Amniotic stem cell (primary cell): Measurements from ENCODE around the gene DNAAF5.

Source experiments
- DNase-seq: peaks from one replicate; lab custom pipeline; 2025; lab: John Stamatoyannopoulos, UW

Gene DNAAF5

DNA sequence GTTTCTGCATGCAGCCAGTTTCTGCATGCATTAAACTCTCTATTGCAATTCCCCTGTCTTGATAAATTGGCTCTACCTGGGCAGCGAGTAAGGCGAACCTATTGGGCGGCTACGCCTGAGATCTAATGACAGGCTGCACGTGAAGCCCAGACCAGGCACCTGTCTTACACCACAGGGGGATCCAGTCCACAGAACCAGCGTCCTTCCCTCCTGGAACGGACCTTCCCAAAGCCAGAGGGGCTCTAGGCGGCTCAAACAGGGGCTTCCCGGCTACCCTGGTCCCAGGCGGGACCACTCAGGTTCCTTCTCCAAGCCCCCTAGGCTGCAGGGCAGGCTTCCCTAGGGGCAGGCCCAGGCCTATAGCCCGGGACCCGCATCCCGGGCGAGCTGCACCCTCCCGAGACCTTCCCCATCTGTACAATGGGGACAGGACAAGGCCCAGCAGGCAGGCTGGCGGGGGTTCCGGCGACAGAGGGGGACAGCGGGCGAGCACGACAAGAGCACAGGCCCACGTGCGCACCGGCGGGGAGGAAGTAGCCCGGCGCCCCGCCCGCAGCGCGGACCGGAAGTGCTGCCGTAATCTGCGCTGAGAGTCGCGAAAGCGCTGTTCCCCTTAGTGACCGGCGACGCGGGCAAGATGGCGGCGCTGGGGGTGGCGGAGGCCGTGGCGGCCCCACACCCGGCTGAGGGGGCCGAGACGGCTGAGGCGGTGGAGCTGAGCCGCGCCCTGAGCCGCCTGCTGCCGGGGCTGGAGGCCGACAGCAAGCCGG, at the start of gene DNAAF5:
TSS of gene DNAAF5 (plus strand) at position 616 of the 770 bp plus-strand sequence. CDS start at position 638, 22 bp downstream.
- peak; percentile 64 for DNase-seq

DNA sequence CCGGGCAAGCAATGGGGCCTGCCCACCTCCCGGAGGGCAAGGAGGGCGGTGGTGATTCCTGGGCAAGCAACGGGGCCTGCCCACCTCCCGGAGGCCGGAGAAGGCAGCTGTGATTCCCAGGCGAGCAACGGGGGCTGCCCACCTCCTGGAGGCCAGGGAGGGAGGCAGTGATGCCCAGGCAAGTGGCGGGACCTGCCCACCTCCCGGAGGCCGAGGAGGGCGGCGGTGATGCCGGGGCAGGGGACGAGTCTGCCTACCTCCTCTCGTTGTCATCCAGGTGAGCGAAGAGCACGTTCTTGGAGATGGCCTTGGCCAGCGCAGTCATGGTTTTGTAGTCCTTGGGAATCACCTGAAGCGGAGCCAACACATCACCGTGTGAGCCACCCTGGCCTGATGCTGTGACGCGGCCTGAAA, 49.5 kb upstream of the DNAAF5 start:
- DNase-seq = no peak

DNA sequence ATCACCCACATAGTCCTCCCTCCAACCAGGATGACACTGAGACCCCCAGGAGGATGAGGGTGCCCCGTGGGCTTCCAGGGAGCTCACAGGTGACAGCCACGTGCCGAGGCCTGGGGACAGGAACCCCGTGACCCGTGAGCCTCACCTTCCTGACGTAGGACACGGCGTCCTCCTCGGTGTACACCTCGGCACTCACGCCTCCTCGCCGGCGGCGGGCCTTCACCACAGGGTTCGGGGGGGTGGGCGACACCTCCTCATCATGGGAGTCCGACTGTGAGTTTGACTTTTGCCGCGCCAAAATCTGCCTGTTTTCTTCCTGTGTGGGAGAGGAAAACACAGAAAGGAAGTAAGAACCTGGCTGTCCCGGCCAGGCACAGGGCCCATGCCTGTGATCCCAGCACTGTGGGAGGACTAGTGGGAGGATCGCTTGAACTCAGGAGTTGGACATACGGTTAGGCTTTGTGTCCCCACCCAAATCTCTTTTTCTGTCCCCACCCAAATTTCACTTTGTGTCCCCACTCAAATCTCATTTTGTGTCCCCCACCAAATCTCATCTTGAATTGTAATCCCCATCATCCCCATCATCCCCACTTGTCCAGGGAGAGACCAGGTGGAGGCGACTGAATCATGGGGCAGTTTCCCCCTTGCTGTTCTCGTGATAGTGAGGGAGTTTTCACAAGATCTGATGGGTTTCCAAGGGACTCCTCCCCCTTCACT, 45.9 kb upstream of the DNAAF5 start:
- no peak for DNase-seq

DNA sequence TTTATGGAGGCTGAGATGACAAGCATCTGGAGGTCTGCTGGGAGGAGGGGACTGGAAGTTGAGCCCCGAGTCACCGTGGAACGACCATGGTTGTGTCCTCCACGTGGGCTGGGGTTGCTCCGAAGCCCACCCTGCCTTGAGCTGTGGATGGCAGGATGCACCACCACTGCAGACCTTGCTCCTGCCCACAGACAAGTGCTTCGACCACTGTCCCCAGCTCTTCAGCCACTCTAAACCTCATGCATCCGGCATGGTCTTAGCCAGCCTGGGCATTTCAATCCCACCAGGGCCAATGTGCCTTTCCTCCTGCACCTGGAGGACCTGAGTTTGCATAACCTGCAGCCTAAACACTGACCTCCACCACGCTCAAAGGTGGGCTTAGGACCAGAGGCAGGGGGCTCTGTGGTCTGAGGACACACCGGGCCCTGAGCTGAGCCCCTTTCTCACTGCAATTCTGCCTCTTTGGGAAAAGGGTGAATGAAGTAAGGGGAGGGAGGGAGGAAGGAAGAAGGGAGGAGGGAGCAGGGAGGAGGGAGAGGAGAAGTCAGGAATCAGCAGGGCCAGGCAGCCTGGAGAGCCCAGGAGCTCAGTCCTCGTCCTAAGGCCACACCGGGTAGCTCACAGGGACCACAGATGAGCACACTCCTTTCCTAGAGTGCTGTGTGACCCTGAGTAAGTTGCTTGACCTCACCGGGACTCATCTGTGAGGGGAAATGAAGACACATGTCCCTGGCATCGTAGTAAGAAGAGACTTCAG, 44.8 kb upstream of the DNAAF5 start:
- DNase-seq = no peak

DNA sequence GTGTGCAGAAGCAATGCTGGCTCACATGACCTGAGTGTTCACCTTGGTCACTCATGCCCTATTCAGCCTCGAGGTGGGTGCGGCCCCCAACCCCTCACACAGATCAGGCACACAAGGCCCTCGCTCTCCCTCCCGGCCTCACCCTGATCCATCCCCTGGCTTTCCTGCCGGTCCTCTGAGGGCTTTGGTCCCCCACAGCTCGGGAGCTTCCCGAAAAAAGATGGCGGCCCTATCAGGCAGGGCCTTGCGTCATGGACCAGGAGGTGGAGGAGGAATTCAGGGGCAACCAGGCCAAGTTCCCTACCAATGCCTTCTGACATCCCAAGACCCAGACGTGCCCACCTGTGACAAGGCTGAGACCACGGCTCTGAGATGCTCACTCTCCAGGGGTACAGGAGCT, 43.7 kb upstream of the DNAAF5 start:
- no peak for DNase-seq

DNA sequence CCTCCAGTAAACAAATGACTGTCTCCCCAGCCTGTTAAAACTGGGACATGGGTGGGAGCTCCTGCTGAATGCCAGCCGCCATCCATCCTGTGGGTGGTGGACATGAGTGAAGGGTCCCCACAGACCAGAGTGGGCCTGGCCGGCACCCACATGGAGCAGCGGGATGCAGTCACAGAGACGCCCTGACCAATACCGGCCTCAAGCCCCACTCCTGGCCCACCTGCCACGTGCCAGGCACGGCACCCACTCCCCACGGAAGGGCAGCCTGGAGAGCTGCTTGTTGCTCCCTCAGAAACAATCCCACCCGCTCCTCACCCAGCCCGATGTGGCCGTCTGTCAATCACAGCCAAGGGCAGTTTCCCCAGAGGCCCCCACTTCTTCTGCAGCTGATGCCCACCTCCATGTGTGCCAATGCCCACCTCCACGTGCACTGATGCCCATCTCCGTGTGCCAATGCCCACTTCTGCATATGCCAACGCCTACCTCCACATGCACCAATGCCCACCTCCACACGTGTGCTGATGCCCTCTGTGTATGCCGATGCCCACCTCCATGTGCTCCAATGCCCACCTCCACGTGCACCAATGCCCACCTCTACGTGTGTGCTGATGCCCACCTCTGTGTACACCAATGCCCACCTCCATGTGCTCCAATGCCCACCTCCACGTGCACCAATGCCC, 42.8 kb upstream of the DNAAF5 start:
- no peak for DNase-seq

DNA sequence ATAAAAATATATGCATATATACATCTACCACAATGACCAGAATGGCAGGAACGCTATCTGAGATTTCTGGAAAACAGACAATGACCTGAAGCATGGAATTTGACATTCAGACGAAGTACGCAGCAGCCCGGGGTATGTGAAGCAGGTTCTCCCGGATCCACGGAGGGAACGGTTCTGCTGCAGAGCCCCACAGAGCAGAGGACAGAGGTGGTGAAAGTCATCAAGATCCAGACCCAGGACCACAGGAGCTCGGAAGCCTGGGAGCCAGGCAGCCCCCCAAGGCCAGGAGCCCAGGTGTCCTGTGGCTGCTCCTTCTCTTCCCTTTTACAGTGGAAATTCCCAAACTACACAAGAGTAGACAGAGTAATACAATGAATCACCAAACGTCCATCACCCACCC, 42.1 kb upstream of the DNAAF5 start:
- no peak for DNase-seq

DNA sequence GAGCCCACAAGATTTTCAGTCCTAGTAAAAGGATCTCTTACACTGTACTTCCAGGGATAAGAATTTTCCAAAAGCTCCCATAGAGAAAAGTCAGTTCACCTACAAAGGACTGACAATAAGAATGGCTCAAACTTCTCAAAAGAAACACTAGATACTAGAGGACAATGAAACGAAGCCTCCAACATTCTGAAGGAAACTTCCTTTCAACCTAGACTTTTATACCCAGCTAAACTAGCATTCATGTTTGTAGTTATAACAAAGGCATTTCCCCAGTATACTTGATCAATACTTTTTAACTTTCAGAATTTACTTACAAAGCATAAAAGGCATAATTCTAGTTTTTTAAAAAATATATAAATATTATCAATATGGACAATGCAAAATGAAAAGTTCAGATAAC, 41.0 kb upstream of the DNAAF5 start:
- DNase-seq = no peak

DNA sequence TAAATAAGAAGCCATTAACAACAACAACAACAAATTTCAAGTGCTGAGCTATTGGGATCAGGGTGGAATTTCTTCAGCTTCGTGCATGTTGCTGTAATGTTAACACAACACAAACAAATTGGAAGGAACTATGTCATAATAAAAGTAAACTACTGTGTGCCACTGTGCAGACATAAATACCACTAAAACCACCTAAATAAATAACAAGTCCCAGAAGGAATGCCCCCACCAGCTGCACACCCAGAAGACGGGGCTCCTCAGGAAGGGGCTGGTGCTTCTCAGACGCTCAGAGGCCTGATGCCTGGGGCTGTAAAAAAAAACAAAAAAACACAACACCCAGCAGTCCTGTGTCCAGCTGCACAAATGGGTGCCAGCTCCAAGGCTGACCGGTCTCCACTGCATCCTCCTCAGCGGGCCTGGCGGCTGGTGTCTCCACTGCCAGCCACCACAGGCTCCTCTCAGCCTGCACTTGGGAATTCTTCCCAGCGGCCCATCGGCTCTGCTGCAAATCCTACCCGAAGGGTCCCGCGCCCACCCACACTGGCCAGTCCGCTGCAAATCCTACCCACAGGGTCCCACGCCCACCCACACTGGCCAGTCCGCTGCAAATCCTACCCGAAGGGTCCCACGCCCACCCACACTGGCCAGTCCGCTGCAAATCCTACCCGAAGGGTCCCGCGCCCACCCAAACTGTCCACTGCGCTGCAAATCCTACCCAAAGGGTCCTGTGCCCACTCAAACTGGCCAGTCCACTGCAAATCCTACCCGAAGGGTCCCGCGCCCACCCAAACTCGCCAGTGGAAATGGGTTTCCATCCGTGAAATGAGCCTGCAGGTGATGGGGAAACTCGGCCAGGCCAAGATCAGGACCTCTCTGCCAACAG, 35.8 kb upstream of the DNAAF5 start:
- DNase-seq = no peak

DNA sequence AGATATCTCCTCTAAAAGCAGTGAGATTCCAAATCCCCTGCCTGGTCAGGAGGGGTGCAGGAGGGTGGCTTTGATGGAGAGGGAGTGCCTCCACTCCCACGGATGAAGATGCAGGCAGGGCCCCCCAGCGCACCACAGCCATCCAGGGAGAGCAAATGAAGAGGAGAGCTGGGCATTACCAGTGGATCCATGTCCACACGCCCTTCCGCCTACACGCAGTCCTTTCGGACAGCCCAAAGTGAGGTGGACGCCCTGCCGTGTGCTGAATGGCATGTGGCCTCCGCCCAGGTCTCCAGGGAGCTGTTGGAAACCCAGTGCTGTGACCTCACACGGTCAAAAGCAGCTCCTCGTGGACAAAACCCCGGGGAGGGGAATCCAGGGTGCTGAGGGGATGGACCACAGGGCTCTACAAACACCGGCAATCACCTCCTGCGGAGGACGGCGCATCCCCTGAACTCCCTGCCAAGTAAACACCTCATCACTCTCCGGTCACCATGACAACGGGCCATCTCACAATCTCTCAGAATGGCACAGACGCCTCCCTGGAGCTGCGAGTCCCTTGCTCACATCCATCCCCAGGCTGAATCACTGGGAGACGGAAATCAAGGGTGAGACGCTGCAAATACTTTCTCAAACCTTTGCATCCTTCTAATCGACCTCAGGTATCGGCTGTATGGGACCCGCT, 35.0 kb upstream of the DNAAF5 start:
- DNase-seq = no peak

DNA sequence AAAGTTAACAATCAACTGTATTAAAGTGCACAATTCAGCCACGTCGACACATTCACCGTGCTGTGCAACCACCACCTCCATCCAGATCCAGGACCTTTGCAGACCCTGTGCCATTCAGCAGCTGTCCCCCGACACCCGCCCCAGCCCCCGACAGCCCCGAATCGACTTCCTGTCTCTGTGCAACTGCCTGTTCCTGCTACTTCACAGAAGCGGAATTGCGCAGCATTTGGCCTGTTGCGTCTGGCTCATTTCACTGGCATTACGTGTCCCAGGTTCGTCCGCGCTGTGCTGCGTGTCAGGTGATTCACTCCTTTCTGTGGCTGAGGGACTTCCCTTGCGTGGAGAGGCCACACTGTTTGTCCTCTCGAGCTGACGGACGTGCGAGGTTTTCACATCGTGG, 33.2 kb upstream of the DNAAF5 start:
- no peak for DNase-seq

DNA sequence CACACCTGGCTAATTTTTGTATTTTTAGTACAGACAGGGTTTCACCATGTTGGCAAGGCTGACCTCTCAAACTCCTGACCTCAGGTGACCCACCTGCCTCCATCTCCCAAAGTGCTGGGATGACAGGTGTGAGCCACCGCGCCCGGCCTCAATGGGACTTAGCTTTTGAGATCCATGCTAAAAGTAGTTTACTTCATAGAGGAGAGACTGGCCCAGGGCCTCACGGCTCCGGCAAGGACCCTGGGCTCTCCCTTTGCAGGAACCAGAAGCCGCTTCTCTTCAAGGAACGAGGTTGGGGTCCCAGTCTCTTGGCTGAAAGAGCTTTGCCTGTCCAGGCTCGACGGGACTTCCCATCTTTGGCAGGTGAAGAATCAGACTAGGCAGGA, 30.1 kb upstream of the DNAAF5 start:
- no peak for DNase-seq

DNA sequence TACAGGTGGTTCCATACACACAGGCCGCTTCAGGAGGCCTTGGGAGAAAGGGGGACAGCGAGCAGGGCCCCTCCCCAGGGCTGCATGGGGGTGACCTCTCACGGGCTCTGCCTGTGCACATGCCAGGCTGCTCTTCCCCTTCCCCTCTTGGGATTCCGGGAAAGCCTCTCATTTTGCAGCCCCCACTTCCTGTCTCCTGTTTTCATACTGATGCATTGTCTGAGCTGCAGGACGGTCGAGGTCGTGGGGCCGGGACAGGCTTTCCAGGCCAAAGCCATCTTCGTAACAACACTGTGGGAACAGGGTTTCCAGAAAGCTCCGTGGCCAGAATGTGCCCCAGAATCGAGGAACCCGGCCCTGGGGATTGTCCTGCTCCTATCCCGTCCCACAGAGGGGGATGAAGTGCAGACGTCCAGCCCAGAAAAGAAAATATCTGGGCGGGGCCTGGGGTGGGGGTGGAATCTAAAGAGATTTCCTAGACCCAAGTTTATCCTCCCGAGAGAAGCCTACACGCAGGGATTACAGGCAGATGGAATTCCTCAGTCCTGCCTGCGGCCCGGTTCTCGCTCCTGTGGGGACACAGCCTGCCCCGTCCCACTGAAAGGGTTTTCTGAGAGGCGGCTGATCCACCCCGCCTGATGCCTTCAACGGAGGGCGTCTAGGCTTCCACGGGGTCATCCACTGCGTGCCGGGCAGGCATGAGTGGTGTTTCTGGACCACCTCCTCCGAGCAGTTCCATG, 29.5 kb upstream of the DNAAF5 start:
- no peak for DNase-seq

DNA sequence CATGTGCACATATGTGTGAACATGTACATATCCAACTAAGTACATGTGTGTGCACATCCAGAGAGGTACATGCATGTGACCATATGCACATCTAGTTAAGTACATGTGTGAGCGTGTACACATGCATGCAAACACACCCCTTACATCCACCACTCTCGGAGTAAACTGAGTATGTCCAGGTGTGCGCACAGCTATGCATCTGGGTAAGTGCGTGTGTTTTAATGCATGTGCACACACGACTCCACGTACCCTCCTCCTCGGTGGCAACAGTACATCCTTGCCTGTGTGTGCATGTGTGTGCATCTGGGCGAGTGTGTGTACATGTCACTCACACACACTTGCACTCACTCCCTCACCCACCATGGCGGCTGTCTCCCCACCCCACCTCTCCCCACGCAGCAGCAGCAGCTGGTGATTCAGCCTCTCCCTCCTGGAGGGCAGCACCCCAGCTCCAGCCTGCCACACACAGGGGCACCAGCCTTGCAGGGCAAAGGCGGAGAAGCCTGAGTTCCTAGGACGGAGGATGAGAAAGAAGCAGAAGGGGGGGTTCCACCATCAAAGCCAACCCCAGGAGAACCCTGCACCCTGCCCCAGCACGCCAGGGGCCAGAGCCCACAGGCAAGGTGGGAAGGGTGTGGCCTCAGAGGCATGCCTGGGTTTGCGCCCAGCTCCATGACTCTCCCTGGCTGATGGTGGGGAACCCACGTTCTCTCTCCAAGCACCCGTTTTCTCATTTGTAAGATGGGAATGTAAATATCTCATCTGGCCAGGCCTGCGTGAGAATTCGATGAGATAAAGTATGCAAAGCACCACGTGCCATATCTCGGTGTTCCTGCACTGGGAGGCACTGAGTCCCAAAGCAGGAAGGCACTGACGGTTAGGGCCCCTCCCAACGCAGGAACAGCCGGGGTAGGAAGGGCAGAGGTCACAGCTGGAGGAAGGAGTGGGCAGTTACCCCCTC, 27.7 kb upstream of the DNAAF5 start:
- no peak for DNase-seq

DNA sequence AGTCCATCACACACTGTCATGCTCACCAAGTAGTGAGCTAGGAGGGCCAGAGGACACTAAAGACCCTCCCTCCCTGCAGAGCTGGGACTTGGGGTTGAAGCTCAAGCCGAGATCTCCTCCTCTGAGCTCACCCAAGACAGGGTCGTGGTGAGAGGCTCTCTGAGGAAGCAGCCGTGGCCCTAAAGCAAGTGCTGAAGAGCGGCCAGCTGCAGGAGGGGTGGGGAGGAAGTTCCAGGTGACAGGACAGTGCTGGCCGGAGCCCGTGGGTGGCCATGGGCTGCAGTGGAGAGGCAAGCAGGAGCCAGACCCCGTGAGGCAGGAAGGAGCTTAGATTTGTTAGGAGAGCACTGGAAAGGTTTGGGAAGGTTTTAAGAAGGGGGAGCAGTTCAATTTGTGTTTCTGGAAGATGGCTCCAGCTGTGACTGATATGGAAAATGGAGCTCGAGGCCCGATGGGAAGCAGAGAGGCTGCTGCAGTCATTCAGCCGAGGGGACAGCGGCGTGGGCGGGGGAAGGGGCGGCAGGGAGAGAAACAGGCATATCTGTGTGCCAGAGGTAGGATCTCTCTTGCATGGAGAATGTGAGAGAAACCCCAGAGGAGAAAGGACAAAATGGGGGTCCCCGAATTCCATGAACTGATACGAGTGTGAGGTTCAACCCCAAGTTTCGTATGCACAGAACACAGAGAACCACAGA, 26.9 kb upstream of the DNAAF5 start:
- DNase-seq = no peak

DNA sequence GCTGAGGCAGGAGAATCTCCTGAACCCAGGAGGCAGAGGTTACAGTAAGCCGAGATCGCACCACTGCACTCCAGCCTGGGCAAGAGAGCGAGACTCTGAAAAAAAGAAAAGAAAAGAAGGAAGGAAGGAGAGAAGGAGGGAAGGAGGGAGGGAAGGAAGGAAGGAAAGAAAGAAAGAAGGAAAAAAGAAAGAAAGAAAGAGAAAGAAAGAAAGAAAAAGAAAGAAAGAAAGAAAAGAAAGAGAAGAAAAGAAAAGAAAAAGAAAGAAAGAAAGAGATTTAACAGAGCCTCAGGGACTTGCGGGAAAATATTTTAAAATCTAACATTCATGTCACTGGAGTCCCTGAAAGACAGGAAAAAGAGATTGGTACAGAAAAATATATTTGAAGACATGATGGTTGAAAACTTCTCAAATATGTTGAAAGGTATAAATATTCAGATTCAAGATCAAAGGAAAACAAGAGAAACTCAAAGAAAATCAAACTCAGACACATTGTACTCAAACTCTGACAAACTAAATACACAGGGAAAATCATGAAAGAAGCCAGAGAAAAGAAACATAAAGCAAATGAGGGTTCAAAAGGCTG, 25.3 kb upstream of the DNAAF5 start:
- DNase-seq = no peak

DNA sequence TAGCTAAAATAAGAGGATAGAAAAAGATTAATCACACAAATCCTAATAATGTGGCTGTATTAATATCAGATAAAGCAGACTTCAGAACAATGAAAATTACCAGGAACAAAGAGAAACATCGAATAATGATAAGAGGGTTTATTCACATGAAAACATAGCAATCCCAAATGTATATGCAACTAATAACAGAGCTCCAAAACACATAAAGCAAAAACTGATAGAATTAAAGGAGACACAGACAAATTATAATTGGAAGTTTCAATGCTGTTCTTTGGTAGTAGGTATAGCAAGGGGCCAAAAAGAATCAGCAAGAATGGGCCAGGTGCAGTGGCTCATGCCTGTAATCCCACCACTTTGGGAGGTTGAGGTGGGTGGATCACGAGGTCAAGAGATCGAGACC, 23.4 kb upstream of the DNAAF5 start:
- DNase-seq = no peak

DNA sequence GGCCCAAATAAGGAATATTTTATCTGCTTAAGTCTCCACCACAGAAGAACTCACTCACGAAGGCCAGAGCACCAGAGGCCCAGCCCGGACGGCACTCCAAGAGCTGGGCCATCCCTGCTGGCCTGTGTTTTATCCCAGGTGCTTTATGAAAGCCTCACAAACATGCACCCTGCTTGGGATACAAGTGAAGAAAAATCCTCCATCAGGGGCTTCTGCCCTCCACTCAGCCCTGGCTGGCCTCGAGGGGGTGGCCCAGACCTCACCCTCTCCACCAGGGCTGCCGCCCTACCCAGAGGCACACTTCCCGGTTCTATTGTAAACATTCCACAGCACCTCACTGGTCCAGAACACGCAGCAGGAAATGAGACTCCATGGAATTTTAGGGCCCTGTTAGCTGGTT, 19.8 kb upstream of the DNAAF5 start:
- no peak for DNase-seq
